ENCODE results near the gene PFN3.
A peak's percentile ranks its signal among the peaks of the same experiment; 100 is the strongest.

- TF ChIP-seq POLR2AphosphoS5 (IDR thresholded peaks at IDR 0.05; ENCODE audit: low read depth, low read length) (peak; percentile 78), SIN3A (IDR thresholded peaks at IDR 0.05; ENCODE audit: borderline replicate concordance, insufficient read depth, low read length) (peak; percentile 77; the same call in 1 of the 2 replicates), TAF1 (IDR thresholded peaks at IDR 0.05; ENCODE audit: borderline replicate concordance, insufficient read depth, low read length) (0 out of 2 replicates have a peak, but pooled peaks have one; percentile 15)
Observed at GRCh38 chr5:177425801-177426565, 25.5 kb upstream of the PFN3 start.
